Uterus (tissue), 4 donors: Measurements from ENCODE around the gene AGT. TPM values are rescaled to one million over a fixed set of nuclear protein-coding genes. Genes with fewer than 3 reads are reported as not detected.

Experiments used
- DNase-seq, 2 donors: peaks; one replicate each; pipeline ENCODE4 v3.0.0-alpha.2; 2019 to 2020
- H3K27ac ChIP-seq, 2 donors: fragments of 200-600 bp; sonication (generic); 1 replicate in 1 of 2; 2 replicates in 1 of 2; pipeline ENCODE4 v1.5.1; 2016 to 2018
- H3K27me3 ChIP-seq, 2 donors: fragments of 200-600 bp; sonication (generic); one replicate each; pipeline ENCODE4 v1.5.1; 2018 to 2019; ENCODE audit warnings: control low read depth in 1 of 2
- H3K36me3 ChIP-seq, 2 donors: fragments of 200-600 bp; sonication (generic); one replicate each; pipeline ENCODE4 v1.5.1; 2019; ENCODE audit warnings: control low read depth in 1 of 2
- H3K4me1 ChIP-seq, 2 donors: fragments of 200-600 bp; sonication (generic); one replicate each; pipeline ENCODE4 v1.5.1; 2018 to 2019; ENCODE audit warnings: control low read depth in 1 of 2
- H3K4me3 ChIP-seq, 2 donors: fragments of 200-600 bp; sonication (generic); 1 replicate in 1 of 2; 2 replicates in 1 of 2; pipeline ENCODE4 v1.5.1; 2018 to 2019; ENCODE audit warnings: mild to moderate bottlenecking in 1 of 2
- H3K9me3 ChIP-seq, 2 donors: fragments of 200-600 bp; sonication (generic); one replicate each; pipeline ENCODE4 v1.5.1; 2019; ENCODE audit warnings: control low read depth in 1 of 2
- POLR2A ChIP-seq, 2 donors: fragments of 450-650 bp; IDR thresholded peaks; one replicate each; pipeline ENCODE4 v1.6.1; 2016; ENCODE audit warnings: antibody characterized with exemption in 2 of 2, mild to moderate bottlenecking in 1 of 2, moderate library complexity in 1 of 2
- intact Hi-C: fragments of 100-400 bp; cut with DNase I; formaldehyde crosslinking; loops from one replicate; pipeline ENCODE4 v1.15.1; 2023; ENCODE audit warnings: low total_unique reads
- total RNA-seq, 4 donors: library from RNA; depleted of rRNA in 3 of 4; stranded (reverse); fragments of >200 nt in 3 of 4; gene quantifications; one replicate each; pipeline versions ENCODE4 v1.1.0 to v1.2.4, GENCODE V29; 2014 to 2023
- TF ChIP-seq, protein P1 (sequence below), 4 experiments: fragments of 200-600 bp in 2 of 4; fragments of 450-650 bp in 2 of 4; sonication (generic) in 2 of 4; IDR thresholded peaks; one replicate each; pipeline ENCODE4 v1.5.1; 2016 to 2019; ENCODE audit warnings: antibody characterized with exemption in 4 of 4, mild to moderate bottlenecking in 2 of 4, moderate library complexity in 1 of 4
- donor health status: DM: yes; HTN: yes; CAD: no.

AGT gene
- total RNA-seq, 4 donors from 2014 or later = 0.77 to 7.6 (median 2.5) TPM

GRCh38 chr1:230752407-230752806, 38.5 kb upstream of the AGT start:
- Histone ChIP-seq H3K4me3 (no peak overlapping the region), H3K36me3 (no peaks in the 10 kb centered on the region), H3K27me3 (no peaks in the 10 kb centered on the region), H3K27ac (no peak overlapping the region), H3K9me3 (no peaks in the 10 kb centered on the region), H3K4me1 (no peaks in the 10 kb centered on the region)
- DNase-seq = no peak
- intact Hi-C loops = no loop called here
- TF ChIP-seq, protein P1, sequence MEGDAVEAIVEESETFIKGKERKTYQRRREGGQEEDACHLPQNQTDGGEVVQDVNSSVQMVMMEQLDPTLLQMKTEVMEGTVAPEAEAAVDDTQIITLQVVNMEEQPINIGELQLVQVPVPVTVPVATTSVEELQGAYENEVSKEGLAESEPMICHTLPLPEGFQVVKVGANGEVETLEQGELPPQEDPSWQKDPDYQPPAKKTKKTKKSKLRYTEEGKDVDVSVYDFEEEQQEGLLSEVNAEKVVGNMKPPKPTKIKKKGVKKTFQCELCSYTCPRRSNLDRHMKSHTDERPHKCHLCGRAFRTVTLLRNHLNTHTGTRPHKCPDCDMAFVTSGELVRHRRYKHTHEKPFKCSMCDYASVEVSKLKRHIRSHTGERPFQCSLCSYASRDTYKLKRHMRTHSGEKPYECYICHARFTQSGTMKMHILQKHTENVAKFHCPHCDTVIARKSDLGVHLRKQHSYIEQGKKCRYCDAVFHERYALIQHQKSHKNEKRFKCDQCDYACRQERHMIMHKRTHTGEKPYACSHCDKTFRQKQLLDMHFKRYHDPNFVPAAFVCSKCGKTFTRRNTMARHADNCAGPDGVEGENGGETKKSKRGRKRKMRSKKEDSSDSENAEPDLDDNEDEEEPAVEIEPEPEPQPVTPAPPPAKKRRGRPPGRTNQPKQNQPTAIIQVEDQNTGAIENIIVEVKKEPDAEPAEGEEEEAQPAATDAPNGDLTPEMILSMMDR (IDR thresholded peaks at IDR 0.05) = no peak
- TF ChIP-seq POLR2A (IDR thresholded peaks at IDR 0.05) = no peak

DNA sequence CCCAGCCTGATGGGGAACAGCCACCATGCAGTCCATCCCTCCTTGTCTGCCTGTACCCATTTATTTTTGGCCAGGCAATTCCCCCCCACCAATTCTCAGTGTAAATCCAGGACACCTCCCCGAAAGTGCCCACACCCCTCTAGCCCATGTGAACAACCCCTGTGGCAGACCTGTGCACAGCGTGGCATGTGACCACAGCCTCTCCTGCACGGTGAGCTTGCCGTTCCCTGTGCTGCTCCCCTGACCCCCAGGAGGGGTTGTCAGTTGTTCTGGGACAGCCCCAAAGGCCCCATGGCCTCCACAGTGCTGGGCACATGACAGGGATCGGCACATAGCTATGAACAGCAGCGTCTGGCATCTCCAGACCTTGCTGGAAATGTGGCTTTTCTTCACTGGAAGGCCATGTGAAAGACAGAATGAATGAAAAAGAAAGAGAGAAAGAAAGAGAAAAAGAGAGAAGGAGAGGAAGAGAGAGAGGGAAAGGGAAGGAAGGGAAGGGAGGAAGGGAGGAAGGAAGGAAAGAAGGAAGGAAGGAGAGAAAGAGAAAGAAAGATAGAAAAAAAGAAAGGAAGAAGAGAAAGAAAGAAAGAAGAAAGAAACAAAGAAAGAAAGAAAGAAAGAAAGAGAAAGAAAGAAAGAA, 37.2 kb upstream of the AGT start:
- Histone ChIP-seq H3K4me1 (no peaks in the 10 kb centered on the region), H3K27me3 (no peaks in the 10 kb centered on the region), H3K36me3 (no peaks in the 10 kb centered on the region), H3K9me3 (no peaks in the 10 kb centered on the region), H3K27ac (no peak overlapping the region), H3K4me3 (no peak overlapping the region)
- intact Hi-C loops = no loop called here
- no peak for TF ChIP-seq POLR2A (IDR thresholded peaks at IDR 0.05)
- TF ChIP-seq, protein P1 (IDR thresholded peaks at IDR 0.05) = no peak
- DNase-seq = no peak

DNA sequence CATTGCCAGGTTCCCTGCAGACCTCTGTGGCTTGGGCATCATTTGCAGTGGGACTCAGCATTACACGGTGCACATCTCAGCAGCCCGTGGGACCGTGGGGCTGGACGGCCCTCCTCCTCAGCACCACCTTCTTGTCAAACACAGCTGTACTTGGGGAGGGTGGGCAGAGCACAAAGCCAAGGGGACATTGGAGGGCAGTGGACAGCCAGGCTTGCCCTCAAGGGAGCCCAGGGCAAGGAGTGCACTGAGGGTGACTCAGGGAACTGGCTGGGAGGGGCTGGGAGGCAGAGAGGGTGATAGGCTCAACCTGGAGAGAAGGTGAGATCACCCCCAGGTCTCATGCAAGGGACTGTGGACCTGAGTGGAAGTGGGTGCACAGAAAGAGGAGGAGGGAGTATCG, 36.7 kb upstream of the AGT start:
- Histone ChIP-seq H3K36me3 (no peaks in the 10 kb centered on the region), H3K4me3 (no peak overlapping the region), H3K9me3 (no peaks in the 10 kb centered on the region), H3K27ac (no peak overlapping the region), H3K27me3 (no peaks in the 10 kb centered on the region), H3K4me1 (no peaks in the 10 kb centered on the region)
- TF ChIP-seq, protein P1 (IDR thresholded peaks at IDR 0.05) = no peak
- TF ChIP-seq POLR2A (IDR thresholded peaks at IDR 0.05) = no peak
- no peak for DNase-seq
- intact Hi-C loops = no loop called here

DNA sequence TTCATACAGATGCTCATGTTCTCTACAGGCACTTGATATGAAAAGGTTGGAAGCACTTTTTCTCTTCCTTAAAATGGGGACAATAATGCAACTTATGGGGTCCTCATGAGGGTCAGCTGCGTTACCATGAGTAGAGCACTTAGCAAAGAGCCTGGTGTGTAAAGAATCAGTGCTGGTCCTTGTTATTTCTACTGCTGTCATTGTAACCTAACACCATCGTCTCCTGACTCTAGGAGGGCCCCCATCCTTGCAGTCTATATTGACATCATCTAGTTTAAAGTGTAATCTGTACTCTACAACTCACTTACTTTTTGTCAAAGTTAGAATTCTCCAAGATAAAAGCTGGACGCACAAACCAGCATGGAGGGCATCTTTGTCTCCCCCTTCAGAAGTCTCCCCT, 35.7 kb upstream of the AGT start:
- Histone ChIP-seq H3K36me3 (no peaks in the 10 kb centered on the region), H3K9me3 (no peaks in the 10 kb centered on the region), H3K4me1 (no peaks in the 10 kb centered on the region), H3K27me3 (no peaks in the 10 kb centered on the region), H3K27ac (no peak overlapping the region), H3K4me3 (no peak overlapping the region)
- DNase-seq = no peak
- intact Hi-C loops = no loop called here
- TF ChIP-seq, protein P1 (IDR thresholded peaks at IDR 0.05) = no peak
- no peak for TF ChIP-seq POLR2A (IDR thresholded peaks at IDR 0.05)

DNA sequence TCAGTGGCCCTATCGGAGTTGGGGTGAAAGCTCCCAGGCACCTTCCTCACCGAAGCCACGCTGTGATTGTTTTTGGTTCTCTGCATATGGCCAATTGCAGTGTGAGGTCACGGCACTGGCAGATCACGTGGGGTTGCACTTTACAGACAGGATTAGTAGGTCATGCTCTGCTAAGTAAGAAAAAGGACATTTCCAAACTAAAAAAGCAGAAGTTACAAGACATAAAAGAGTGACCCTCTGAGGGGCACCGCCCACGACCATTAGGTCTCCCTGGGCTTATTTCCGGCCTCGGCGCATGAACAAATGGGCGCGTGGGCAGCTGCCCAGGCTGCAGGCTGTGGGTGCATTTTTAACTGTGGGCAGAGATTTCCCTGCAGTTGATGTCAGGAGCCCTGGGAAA, 35.2 kb upstream of the AGT start:
- DNase-seq = no peak

More for the DNA sequence above, 35.2 kb upstream of the AGT start:
- H3K36me3 ChIP-seq = no peaks in the 10 kb centered on the region
- intact Hi-C loops = no loop called here
- no peak for TF ChIP-seq POLR2A (IDR thresholded peaks at IDR 0.05)
- TF ChIP-seq, protein P1 (IDR thresholded peaks at IDR 0.05) = no peak
- H3K4me1 ChIP-seq = no peaks in the 10 kb centered on the region
- H3K9me3 ChIP-seq = no peaks in the 10 kb centered on the region
- H3K27me3 ChIP-seq = no peaks in the 10 kb centered on the region
- no peak overlapping the region for H3K4me3 ChIP-seq
- H3K27ac ChIP-seq = no peak overlapping the region
